NCI-H748 treated with DMSO at 0.1 percent for 48 hours (cell line): ENCODE measurements around the gene PIK3C2G.
"Not testable (repeated sequence)": the region's sequence is repeated elsewhere in the genome, so short reads cannot be mapped to it uniquely, and the experiment has no call there.

ENCODE experiments used
- DNase-seq: peaks from one replicate; lab custom pipeline; 2025; lab: John Stamatoyannopoulos, UW

Gene PIK3C2G

DNA sequence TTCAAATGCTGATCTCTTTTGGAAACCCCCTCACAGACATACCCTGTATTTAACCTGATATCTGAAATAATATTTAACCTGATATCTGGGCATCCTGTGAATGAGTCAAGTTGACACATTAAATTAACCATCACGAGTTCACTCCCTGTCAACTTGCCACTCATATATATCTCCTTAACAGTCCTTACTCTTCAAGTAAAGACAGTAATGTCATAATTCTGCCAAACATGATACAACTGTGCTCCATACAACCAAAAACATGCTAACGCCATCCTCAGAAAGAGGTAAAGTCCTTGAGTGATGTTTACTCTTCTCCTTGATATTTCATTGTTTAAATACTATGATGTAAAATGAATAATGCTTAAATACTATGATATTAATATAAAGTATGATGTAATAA lies 371.5 kb downstream of the PIK3C2G start:
- DNase-seq = no peak

DNA sequence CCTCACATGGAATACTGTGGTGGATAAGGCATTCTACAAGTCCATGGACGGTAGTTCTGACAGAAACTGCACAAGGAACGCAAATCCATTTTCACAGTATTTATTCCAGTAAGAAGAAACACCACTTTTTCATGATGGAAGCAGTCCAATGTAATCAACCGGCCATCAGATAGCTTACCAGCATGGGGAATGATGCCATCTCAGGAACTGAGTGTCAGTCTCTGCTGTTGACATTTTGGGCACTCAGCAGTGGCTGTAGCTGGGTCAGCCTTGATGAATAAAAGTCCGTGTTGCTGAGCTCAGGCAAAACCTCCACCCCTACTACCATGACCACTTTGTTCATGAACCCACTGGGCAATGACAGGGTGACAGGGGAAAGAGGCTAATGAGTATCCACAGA lies 373.1 kb downstream of the PIK3C2G start:
- DNase-seq = no peak

DNA sequence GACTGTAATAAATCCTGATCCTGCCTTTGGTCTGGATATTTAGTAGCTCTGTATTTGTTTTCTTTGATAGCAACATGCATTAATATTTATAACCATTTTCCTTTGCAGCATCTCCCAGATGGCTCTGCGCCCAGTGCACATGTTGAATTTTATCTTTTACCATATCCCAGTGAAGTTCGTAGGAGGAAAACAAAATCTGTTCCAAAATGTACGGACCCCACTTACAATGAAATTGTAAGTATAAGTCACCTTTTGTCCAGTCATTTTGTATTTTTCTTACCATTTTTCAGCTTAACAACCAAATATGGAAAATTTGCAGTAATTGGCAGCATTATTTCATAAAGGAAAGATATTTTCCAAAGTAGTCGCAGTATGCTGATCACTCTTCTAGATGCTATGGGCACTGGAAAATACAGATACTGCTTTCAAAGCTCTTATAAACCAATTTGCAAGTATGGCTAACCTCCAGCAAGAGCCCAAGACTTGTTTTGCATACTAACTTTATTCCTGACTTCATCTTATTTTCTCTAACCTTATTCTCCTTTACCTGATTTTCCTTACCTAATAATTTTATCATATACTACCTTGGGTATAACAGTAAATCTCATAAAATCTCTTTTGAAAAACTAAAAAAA lies 379.1 kb downstream of the PIK3C2G start:
- no peak for DNase-seq

DNA sequence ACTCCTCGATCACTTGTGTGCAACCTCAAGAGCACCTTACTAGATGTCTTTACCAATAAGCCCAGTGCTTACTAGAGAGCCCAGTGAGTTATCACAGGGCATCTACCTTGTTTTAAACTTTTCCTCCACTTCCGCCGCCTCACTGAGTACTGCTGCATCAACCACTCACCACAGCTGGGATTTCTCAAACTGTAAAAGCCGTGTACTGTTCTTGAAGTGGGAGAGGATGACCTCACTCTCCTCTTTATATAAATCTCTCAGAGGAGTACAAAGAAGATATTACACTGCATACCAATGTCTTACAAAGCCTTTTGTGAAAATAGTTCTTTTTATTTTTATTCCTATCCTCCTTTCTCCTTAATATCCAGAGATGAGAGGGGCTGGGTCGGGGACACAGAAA lies 382.4 kb downstream of the PIK3C2G start:
- no peak for DNase-seq

DNA sequence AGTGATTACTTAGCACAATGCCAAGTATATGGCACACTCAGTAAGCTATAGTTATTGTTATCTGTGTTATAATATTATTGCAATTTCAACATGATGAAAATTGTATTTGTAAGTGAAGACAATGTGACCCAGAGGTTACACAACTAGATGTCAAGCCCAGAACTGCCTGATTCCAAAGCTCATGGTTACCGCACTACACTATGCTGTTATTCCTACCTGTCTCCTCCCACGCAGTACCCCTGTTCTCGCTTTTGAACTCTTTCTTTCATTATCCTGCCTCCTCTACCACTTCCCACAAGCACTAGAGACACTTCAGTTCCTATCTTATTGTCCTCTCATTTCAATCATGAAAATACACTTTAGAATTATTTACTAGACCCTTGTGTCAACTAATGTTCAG lies 383.2 kb downstream of the PIK3C2G start:
- DNase-seq = no peak

DNA sequence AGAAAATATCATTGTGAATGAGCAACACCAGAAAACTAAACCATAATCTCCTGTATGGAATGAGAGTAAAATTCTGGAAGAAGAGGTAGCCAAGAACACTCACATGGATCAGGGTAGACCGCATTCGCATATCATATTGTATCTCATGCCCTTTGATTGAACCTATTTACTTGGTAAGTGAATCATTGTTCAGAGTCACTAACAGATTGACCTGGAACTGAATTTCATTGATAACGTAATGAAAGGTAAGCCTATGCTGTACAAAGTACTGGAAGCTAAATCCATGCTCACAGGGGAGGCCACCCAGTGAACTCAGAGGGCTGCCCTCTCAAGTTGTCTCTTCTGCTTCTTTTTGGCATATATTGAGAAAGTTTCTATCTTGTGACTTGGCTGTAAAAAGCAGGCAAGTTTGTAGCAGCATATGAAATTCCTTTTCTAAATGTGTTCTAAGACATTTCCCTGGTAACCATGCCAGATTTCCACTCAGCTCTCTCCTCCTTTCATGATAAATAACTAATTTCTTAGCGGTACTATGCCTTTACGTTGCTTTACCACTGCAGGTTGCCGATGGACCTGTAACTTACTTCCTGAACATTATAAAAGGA lies 385.1 kb downstream of the PIK3C2G start:
- DNase-seq = no peak

DNA sequence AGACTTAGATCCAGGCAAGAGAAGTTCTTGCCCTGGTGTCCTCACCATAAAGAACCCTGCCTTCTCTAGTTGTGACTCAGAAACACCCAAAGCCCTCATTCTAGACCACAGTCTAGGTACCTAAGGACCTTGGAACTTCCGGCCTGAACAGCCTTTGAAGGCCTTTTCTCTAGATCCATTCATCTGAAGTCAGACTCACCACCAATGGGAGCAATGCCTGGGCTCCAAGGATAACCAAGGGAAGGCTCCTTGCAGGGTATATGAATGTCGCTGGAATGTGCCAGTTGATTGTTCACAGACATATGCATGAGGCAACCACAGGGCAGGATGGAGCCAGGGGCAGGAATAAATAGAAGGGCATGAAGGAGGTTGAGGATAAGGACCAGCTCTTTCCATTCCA lies 390.2 kb downstream of the PIK3C2G start:
- DNase-seq = no peak

DNA sequence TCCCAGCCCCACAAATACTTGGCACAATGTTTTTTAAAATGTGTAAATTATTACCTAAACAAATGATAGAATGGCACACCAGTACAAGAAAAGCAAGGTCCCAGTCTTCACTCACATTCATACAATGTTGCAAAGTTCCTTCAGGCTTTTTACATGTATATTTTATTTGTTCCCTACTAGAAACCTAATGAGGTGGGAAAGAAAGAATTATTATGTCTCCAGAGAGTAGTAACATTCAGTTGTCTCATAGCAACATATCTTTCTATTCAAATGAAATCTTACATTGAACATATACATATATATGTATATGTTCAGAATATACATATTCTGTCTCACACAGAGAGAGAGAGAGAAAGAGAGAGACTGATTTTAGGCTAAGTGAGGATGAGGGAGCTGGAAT lies 391.3 kb downstream of the PIK3C2G start:
- DNase-seq = no peak

DNA sequence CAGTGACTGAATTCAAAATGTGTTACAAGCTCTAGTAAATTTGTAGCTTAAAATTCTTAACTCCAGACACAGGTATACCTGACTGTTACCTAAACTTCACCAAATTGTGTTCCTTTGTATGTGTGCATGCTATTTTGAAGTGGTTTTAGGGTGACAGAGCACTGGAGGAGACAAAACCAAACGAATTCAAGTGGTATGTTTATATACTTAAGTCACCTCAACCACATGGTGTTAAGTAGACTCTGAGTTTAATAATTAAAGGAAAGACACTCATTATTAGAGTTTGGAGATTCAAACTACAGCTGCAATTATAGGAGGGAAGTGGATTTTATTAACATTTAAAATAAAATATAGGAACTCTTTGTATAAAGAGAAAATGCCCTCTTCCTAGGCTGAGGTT lies 392.1 kb downstream of the PIK3C2G start:
- DNase-seq = no peak

DNA sequence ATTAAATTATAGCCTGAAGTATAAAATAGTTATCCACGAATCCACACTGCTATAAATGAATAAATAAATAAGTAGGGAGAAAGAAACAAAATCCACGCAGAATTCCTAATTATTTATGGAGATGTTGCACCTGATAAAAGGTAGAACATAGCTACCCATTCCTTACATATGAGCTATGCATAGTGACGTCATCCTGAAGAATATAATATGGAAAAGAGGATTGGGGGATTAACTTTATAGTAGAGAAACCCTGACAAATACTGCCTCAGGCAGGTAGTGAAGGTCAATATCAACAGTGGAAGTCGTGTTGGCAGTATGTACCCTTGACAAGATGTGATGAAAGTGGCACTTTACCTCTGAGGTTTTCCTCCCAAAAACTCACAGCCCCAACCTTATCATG lies 394.0 kb downstream of the PIK3C2G start:
- no peak for DNase-seq

DNA sequence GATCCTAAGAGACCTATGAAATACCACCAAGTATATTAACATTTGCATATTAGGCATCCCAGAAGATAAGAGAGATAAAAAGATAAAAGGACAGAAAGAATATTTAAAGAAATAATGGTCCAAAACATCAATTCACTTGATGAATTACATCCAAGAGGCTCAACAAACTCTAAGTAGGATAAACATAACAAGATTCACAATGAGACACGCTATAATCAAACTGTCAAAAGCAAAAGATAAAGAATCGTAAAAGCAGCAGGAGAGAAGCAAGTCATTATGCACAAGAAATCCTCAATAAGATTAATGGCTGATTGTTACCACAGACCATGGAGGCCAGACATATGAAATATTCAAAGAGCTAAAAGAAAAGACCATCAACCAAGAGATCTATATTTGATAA lies 396.9 kb downstream of the PIK3C2G start:
- no peak for DNase-seq

DNA sequence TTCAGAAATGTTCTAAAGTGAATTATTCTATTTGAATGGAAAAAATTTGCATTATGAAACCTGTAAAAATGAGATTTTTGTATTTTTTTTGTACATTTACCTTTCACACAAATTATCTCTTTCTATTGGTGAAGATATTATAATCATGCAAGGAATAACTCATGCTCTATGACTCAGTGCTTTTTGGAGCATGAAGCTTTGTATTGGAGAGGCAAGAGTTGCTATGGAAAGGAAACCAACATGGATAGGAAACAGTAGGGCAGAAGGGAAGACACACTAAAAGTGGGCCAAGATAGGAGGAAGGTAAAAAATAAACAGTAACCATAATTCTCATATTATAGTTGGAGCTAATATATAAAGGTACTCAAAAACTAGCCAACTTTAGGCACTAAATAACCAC lies 397.5 kb downstream of the PIK3C2G start:
- DNase-seq = no peak

DNA sequence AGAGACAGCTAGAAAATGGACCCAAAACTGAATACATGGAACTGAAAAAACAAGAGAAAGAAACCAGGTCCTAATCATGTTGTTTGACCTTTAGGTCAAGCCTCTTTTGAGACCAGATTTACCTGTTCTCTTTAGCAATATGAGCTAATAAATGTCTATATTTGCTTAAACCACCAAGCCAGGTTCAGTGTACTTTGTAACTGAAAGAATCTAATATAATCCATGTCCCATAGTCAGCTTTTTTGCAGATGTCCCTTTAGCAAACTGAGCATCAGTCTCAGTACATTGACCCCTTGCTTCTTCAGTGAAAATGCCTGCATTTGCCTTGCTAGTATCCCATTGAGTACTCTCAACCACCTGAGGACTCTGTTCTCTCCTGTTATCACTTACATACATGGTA lies 414.8 kb downstream of the PIK3C2G start:
- no peak for DNase-seq

DNA sequence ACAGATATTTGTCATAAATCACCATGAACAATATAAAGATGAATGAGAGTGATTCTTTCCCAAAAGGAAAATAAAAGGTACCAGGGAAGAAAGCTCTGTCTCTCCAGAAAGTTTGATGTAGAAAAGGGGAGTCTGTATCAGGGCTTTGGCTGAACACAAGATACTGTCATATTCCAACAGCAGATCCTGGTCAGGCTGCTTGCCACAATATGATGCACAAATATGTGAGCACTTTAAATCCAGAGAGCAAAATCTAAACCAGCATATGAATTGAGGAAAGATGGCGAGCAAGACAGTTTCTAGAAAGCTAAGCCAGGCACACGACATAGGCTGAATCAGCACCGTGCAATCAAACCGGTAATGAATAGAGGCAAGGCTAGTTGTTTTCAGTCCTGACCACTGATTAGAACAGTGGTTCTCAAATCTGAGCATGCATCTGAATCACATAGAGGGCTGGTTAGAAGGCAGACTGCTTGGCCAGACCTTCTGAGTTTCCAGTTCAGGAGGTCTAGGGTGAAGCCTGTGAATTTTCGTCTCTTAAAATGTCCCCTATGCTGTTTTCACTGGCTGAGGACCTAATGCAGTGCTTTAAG lies 415.8 kb downstream of the PIK3C2G start:
- DNase-seq = no peak

DNA sequence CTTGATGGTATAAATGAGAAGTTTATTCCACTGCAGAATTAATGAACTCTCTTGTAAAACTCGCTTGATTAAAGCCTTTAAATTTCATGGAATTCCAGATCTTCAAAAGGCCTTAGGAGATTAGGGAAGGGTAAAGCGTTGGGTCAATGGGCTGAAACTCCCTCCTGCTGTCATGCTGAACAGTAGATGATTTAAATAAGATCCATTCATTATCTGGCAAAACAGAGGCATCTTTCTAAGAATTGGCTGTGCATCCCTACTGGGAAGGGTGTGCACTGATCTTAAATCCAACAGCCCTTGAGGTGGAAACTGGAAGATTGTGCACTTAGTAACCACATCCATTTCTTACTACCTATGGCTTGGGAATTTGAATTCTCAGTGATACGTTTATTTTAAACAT lies 420.5 kb downstream of the PIK3C2G start:
- DNase-seq = no peak

DNA sequence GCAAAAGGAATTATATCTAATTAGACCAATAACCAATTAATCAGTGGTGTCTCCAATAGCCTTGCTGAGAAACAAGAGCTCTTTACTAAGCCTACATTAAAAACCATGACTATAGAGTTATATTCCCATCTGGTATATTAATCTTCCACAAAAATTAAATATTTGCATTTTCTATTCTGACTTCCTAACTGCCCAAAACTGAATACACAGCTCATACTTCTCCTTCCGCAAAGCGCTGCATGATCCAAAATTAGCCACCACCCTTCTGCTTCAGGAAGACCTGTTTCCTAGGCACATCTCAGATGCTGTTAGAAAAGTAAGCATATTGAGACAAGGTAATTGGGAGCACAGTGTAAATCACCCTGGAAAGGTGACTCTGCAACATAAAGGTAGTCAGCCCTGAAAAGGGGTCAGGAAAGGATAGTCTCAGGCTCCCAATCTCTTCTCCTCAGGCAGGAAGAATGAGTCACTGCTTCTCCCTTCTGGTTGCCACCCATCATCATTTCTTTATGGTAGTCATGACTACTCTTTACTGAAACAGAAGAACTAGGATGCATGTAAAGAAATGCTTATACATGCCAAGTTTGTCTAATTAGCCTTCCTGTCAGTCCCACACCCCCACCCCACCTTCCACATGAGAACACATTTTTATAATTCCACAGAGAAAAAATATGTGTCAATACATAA lies 422.2 kb downstream of the PIK3C2G start:
- no peak for DNase-seq

DNA sequence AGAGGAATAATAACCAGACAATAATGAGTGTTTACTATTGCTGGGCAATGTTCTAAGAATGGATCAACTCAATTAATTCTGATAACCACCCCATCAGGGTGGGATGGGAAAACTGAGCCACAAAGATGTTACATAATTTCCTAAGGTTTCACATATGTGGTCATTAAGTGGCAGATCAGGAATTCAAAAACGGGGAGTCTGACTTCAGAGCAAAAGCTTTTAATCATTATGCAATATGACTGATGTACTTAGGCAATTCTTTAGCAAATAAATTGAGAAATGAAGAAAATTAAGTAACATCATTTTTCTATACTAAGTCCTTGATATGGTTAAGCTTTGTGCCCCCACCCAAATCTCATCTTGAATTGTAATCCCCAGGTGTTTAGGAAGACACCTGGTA lies 423.1 kb downstream of the PIK3C2G start:
- DNase-seq = no peak

DNA sequence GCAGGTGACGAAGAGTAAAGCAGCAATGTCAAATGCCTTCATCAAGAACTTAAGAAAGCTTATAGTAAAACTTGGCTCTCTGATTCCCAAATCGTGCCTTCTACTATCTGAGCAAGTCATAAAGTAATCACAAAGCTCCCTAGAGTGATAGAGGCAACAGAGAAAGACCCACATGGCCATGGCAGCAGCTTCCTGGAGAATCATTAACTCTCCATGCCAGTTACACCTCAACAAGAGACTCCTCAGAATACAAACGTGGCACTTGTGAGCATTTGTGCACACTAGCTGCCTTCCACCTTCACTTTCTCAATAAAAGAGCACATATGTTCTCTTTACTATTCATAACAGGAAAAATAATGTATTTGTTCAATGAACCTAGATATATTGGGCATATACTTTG lies 428.5 kb downstream of the PIK3C2G start:
- no peak for DNase-seq

DNA sequence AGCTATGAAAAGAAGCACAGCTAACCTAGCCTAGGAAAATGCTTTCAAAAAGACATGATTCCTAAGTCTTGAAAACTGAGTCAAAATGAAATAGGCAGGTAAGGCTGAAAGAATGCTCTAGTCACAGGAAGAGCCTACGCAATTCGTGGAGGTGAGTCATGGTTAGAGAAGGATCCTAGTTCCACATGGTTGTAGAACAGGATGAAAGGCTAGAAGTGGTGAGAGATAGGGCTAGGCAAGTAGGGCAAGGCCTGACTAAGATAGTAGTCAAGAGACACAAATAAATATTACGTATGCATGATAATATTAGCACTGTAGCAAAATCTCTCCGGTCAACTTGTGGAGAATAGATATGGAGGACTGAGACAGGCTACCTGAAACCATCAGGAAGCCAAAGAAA lies 429.3 kb downstream of the PIK3C2G start:
- no peak for DNase-seq

DNA sequence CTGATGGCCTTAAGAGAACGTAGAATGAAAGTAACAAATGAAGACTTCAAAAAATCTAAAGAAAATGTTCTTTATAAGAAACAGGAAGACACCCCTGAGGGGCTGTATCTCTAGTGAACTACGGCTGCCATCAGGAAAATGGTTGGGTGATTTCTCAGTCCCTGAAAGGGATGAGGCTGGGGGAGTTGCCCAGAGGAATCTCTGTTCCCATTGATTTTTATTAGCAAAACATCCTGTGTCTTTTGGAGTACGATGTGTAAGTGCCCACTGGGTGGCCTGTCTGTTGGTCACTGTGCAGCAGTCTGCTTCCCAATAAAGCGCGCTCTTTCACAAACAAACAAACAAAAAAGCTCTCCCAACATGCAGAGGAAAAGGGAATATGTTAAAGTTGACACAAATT lies 432.7 kb downstream of the PIK3C2G start:
- DNase-seq = not testable (repeated sequence)

DNA sequence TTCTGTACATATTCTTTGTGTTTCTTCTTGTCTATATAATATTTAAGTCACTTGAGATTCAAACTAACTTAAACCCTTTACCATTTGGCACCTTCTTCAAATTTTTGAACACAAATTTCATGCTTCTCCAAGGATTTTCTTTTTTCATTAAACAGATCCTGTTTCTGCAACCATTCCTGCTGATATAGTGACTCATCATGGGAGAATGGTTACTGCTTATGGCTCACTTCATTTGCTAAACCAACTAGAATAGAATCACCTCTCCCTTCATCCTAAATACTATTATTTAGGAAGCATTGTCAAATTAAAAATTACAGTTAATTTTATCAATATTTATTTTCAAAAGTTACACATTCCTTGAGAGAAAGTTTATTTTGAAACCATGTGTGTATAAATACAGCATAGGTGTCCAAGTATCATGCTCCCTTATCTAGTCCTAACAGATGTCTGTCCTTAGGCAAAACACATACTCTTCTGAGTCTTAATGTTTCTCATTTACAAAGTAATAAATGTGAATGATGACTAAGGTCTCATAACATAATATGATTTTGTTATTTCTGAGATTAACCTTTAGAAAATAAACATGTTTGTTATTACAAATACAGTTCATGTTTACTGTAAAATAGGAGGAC lies 435.8 kb downstream of the PIK3C2G start:
- DNase-seq = no peak
